GM21423 (cell line): Measurements from ENCODE around the gene SELENOP.
"Not testable (repeated sequence)": the region's sequence is repeated elsewhere in the genome, so short reads cannot be mapped to it uniquely, and the experiment has no call there.

ENCODE experiments used
- ATAC-seq: cut with Tn5 transposase; IDR thresholded peaks from one replicate; pipeline ENCODE4 v1.9.1; 2021; ENCODE audit warnings: mild to moderate bottlenecking, moderate library complexity; ENCODE audit not compliant: unreplicated experiment

SELENOP gene, protein sequence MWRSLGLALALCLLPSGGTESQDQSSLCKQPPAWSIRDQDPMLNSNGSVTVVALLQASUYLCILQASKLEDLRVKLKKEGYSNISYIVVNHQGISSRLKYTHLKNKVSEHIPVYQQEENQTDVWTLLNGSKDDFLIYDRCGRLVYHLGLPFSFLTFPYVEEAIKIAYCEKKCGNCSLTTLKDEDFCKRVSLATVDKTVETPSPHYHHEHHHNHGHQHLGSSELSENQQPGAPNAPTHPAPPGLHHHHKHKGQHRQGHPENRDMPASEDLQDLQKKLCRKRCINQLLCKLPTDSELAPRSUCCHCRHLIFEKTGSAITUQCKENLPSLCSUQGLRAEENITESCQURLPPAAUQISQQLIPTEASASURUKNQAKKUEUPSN

GRCh38 chr5:42811591-42812446 lies at the start of gene SELENOP:
Gene SELENOP (minus strand): TSS chr5:42811892. CDS start chr5:42808353, 3,539 bp downstream.
- no peak for ATAC-seq

DNA sequence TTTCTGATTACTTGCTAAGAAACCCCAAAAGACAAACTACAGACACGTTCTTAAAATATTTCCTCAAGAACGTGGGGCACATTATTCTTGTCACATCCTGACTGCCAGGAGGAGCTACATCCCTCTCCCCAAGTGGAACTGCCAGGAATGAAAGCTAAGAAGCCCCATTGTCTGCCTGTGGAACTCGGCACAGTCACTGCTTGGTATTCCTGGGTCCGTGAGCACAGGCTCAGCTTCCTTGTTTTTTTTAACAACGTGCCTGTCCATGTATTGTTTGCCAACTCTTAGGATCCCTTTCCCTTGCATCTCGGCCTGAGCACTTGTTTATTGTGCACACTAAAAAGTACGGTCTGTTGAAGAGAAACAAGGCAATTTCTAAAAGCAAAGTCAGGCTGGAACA lies 47.0 kb upstream of the SELENOP start:
- no peak for ATAC-seq

- ATAC-seq, result no peak
These were observed 46.4 kb upstream of the SELENOP start for GRCh38 chr5:42858031-42858643.

DNA sequence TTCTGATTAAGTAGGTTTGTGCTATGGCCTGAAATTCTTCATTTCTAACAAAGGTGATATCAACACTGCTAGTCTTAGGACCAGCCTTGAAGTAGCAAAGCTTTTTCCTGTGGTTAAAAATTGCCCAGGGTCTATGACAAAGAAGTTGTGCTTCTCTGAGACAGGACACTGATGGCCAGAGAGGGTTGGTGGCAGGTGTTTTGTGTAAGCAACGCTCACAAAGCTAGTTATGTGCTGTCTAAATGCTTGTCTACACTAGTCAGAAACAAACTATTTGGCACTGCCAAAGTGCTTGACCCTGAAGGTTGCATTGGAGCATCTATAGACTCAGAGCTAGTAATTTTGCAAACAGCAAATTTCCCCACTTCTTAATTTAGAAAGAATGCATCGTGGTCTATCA lies 44.1 kb upstream of the SELENOP start:
- no peak for ATAC-seq

DNA sequence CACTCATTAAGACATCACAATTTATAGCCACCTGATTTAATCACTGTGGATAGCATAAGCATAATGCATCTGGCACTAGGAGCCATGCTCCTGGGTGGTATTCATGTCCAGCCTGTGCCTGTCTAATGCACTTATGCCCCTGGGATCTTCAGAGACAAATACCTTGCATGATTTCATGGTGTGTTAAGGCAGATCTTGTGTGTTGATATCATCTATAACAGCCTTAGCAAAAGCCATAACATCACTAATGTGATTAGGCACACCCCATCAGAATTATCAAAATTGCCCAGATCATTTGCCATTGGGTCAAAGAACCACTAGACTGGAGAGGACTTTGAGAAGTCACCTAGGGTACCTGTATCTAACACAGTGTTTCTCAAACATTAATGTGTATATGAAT lies 43.7 kb upstream of the SELENOP start:
- no peak for ATAC-seq

DNA sequence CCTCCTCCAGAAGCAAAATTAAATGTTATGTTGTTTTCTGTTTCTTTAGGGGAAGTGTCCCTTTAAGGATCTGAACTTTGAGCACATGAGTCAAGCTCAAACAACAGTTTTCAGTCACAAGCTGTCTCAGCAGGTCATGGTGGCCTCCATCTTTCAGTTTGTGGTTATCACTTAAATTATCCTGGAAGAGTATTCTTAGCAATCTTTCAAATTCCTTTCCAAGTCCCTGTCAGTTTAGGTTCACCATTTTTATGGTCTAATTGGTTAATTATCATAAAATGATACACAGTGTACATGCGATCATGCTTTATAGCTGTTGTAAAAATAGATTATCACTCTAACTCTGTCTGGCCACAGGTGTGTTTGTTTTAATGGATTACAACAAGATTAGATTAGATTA lies 43.1 kb upstream of the SELENOP start:
- ATAC-seq, result no peak

- ATAC-seq, result no peak
These were observed 41.1 kb upstream of the SELENOP start for GRCh38 chr5:42852826-42853225.

DNA sequence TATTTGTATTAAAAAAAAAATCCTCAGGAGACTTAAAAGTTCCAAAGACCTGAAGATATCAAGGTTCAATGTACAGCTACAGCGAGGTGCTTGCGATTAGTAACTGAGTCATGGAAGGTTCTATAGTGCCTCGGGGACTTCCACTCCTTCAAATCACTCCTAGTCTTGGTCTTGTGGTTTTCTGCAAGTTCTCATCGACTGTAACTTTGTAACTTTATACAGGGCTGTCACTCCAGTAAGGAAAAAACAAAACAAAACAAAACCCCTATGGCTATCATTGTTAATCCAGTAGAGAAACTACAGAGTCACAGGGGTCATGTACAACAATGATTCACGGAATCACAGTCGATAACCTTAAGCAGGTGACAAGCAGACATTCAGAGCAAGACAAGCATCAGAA lies 39.8 kb upstream of the SELENOP start:
- ATAC-seq, result no peak

GRCh38 chr5:42848545-42848944 lies 36.9 kb upstream of the SELENOP start:
- no peak for ATAC-seq

DNA sequence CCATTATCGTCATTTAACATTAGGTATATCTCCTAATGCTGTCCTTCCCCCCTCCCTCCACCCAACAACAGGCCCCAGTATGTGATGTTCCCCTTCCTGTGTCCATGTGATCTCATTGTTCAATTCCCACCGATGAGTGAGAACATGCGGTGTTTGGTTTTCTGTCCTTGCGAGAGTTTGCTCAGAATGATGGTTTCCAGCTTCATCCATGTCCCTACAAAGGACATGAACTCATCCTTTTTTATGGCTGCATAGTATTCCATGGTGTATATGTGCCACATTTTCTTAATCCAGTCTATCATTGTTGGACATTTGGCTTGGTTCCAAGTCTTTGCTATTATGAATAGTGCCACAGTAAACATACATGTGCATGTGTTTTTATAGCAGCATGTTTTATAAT lies 32.7 kb upstream of the SELENOP start:
- ATAC-seq, result not testable (repeated sequence)

- ATAC-seq, result no peak
These were observed 32.1 kb upstream of the SELENOP start for GRCh38 chr5:42843675-42844292.

- ATAC-seq, result no peak
These were observed 31.4 kb upstream of the SELENOP start for GRCh38 chr5:42842921-42843641.

DNA sequence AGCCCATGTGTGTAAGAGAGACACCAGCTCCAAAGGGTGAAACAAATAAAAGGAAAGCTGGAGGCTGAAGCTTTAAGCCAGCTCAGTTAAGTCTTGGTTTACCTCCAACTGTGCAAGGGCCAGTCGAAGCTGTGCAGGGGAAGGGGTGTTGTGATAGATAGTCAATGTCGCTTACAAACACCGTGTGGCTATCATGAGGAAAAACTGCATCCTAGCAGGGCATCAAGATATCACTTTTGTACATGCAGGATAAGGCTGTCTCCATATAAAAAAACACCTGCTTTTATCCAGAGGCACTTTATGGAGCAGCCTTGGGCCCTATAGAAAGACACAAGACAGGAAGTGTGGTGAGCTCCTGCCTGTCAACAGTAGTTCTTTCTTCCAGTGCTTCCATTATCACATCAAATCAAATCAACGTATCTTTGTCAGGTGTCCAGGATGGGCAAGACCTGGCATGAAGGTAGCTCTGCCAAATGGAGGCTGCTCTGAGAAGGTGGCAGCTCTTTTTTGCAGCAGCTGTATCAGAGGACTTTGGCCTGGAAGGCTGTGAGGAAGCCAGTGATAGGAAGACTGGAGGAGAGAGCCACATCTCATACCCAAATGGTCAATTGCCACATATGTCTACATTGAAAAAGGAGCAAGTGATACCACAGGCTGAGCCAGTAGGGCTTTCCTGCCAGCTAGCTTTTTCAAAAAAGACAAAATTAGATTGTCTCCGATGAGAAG lies 29.3 kb upstream of the SELENOP start:
- ATAC-seq, result no peak

GRCh38 chr5:42840269-42840668 lies 28.6 kb upstream of the SELENOP start:
- ATAC-seq, result no peak

DNA sequence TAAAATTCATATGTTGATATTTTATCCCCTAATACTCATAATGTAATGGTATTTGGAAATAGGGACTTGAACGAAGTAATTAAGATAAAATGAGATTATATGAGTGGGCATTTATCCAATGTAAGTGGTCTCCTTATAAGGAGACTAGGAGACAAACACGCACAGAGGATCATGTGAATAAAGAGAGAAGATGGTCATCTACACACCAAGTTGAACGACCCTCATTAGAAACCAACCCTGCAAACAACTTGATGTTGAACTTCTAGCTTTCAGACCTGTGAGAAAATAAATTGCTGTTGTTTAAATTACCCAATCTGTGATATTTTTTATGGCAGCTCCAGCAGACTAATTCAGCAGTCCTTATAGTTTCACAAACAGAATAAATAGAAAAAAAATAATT lies 27.5 kb upstream of the SELENOP start:
- ATAC-seq, result no peak

DNA sequence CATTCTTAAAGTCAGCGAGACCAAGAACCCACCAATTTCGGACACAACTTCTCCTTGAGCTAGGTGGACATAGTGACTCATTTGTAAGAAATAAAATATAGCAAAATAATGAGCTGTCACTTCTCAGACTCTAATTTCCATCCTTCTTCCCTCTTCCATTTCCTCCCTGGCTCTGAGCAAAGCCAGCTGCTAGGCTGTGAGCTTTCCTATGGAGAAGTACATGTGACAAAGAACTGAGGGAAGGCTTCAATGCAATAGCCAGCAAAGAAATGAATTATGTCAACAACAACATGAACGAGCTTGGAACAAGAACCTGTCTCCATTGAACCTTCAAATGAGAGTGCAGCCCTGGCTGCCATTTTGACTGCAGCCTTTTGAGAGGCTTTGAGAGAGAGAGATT lies 25.9 kb upstream of the SELENOP start:
- ATAC-seq, result no peak

DNA sequence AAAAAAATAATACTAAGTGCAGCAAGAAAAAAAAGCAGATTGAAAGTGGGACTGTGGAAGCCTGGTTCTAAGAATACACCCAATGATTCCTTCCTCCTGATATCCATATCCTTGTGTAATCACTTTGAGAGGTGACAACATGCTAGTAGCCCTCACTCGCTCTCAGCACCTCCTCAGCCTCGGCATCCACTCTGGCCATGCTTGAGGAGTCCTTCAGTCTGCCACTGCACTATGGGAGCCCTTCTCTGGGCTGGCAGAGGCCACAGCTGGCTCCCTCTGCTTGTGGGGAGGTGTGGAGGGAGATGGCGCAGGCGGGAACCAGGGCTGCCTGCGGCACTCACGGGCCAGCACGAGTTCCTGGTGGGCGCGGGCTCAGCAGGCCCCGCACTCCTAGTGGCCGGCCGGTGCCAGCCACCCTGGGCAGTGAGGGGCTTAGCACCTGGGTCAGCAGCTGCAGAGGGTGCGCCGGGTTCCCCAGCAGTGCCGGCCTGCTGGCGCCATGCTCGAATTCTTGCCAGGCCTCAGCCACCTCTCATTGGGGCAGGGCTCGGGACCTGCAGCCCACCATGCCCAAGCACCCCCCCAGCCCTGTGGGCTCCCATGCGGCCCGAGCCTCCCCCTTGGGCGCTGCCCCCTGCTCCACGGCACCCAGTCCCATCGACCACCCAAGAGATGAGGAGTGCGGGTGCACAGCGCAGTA lies 24.5 kb upstream of the SELENOP start:
- no peak for ATAC-seq

- no peak for ATAC-seq
These were observed 20.4 kb upstream of the SELENOP start for GRCh38 chr5:42832060-42832459.

- ATAC-seq, result no peak
These were observed 19.2 kb upstream of the SELENOP start for GRCh38 chr5:42830924-42831323.
